NB4 (cell line): Measurements from ENCODE around the gene TCEAL5.

ENCODE experiments used
- DNase-seq: peaks from one replicate; pipeline ENCODE4 v3.0.0; 2010; ENCODE audit warnings: low read depth
- H3K4me3 ChIP-seq: one replicate; pipeline ENCODE4 v1.5.1; 2011; ENCODE audit warnings: mild to moderate bottlenecking, low read depth, low read length, moderate library complexity
- CTCF ChIP-seq: IDR thresholded peaks from one replicate; pipeline ENCODE4 v1.5.1; 2012; ENCODE audit warnings: low read depth, low read length
- MAX ChIP-seq: IDR thresholded peaks from 2 replicates; pipeline ENCODE4 v1.6.1; 2011; ENCODE audit warnings: low read depth, low read length
- MYC ChIP-seq: IDR thresholded peaks from 2 replicates; pipeline ENCODE4 v1.6.1; 2011; ENCODE audit warnings: low read depth, low read length
- POLR2A ChIP-seq: IDR thresholded peaks from 2 replicates; pipeline ENCODE4 v1.6.1; 2011; ENCODE audit warnings: mild to moderate bottlenecking; ENCODE audit not compliant: insufficient read length; ENCODE audit errors: extremely low read depth

Gene TCEAL5

GRCh38 chrX:103279624-103280023, 3.1 kb upstream of the TCEAL5 start:
- no peak for TF ChIP-seq MYC
- no peak for TF ChIP-seq MAX
- TF ChIP-seq POLR2A = no peak
- TF ChIP-seq CTCF = no peak
- DNase-seq = no peak
- H3K4me3 ChIP-seq = no peak overlapping the region

GRCh38 chrX:103275947-103276567, 493 bp downstream of the TCEAL5 start:
- DNase-seq = no peak
- H3K4me3 ChIP-seq = no peak overlapping the region
- TF ChIP-seq MAX = no peak
- TF ChIP-seq MYC = no peak
- TF ChIP-seq POLR2A = no peak
- no peak for TF ChIP-seq CTCF

- H3K4me3 ChIP-seq = no peak overlapping the region
- DNase-seq = no peak
- TF ChIP-seq MYC (no peak), POLR2A (no peak), CTCF (no peak), MAX (no peak)
Measured at GRCh38 chrX:103274284-103274683, 2.3 kb downstream of the TCEAL5 start.

- no peak overlapping the region for H3K4me3 ChIP-seq
- DNase-seq = no peak
- TF ChIP-seq MAX (no peak), CTCF (no peak), MYC (no peak), POLR2A (no peak)
Measured at GRCh38 chrX:103258275-103258674, 18.3 kb downstream of the TCEAL5 start.

- DNase-seq = no peak
- no peak overlapping the region for H3K4me3 ChIP-seq
- no peak for TF ChIP-seq MAX
- TF ChIP-seq MYC = no peak
- no peak for TF ChIP-seq POLR2A
- no peak for TF ChIP-seq CTCF
Measured at GRCh38 chrX:103256651-103257050, 19.9 kb downstream of the TCEAL5 start.
